GM21515 (cell line): ENCODE measurements around the gene ATXN2L.
"Not testable (repeated sequence)": the region's sequence is repeated elsewhere in the genome, so short reads cannot be mapped to it uniquely, and the experiment has no call there.

Experiments used
- ATAC-seq: cut with Tn5 transposase; IDR thresholded peaks from one replicate; pipeline ENCODE4 v1.9.1; 2021; ENCODE audit not compliant: unreplicated experiment

Gene ATXN2L

GRCh38 chr16:28837672-28838557, 15.1 kb downstream of the ATXN2L start:
- no peak for ATAC-seq

DNA sequence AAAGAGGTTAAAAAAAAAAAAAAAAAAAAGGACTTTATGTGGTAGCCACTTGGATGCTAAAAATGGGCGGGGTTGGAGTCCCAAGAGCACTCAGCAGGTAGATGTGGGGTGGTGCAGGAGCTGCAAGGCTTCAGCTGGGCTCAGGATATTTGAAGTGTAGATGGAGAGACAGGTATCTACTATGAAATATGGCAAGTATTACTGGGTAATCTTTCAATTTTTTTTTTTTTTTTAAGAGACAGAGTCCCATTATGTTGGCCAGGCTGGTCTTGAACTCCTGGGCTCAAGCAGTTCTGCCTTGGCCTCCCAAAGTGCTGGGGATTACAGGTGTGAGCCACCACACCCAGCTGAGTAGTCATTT, 15.7 kb downstream of the ATXN2L start:
- ATAC-seq, result no peak

DNA sequence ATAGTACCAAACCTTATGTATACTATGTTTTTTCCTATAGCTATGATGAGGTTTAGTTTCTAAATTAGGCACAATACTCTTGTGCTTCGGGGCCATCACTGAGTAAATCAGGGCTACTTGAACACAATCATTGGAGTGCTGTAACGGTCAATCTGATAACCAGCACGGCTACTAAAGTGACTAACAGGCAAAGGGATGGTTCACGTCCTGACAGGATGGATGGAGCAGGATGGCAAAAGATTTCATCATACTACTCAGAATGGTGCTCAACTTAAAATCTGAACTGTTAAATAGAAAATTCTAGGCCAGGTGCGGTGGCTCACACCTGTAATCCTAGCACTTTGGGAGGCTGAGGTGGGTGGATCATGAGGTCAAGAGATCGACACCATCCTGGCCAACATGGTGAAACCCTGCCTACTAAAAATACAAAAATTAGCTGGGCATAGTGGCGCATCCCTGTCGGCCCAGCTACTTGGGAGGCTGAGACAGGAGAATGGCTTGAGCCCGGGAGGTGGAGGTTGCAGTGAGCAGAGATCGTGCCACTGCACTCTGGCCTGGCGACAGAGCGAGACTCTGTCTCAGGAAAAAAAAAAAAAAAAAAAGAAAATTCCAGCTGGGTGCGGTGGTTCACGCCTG, 16.3 kb downstream of the ATXN2L start:
- ATAC-seq, result no peak

DNA sequence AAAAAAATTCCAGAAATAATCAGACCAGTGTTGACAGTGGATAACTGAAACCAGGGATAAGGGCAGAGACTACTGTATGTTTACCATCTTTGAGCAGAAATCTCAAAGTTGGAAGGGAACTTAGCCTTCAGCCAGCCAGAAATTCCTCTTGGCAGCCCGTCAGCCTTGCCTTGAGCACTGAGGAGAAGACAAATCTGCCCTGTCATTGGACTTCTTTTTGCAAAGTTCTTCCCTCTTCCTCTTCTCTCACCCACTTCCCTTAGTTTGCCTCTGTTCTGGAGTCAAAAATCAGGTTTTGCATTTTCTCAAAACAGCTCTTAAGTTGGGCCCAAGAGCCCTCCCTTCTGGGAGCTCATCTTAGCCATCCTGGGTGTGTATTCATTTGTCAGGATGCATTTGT, 17.1 kb downstream of the ATXN2L start:
- ATAC-seq, result no peak

GRCh38 chr16:28842696-28843095, 19.9 kb downstream of the ATXN2L start:
- no peak for ATAC-seq

DNA sequence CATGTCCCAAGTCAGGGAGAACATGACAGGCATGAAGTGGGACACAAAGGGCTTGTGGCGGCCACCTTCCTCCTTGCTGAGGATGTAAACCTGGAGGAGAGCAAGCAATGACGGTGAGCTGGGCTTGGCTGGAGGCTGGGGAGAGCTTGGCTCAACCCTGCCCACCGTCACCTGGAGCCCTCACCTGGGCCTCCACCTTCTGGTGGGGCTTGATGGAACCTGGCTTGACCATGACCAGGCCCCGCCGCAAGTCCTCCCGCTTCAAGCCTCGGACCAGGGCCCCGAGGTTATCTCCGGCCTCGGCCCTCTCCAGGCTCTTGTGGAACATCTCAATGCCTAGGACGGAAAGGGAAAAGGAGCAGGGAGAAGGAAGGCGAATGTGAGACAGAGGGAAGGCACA, 21.0 kb downstream of the ATXN2L start:
- ATAC-seq, result no peak

- no peak for ATAC-seq
These were observed 21.6 kb downstream of the ATXN2L start for GRCh38 chr16:28844226-28844885.

GRCh38 chr16:28845293-28845692, 22.5 kb downstream of the ATXN2L start:
- no peak for ATAC-seq

- ATAC-seq, result peak; percentile 1
These were observed 22.9 kb downstream of the ATXN2L start for GRCh38 chr16:28845761-28846079.

DNA sequence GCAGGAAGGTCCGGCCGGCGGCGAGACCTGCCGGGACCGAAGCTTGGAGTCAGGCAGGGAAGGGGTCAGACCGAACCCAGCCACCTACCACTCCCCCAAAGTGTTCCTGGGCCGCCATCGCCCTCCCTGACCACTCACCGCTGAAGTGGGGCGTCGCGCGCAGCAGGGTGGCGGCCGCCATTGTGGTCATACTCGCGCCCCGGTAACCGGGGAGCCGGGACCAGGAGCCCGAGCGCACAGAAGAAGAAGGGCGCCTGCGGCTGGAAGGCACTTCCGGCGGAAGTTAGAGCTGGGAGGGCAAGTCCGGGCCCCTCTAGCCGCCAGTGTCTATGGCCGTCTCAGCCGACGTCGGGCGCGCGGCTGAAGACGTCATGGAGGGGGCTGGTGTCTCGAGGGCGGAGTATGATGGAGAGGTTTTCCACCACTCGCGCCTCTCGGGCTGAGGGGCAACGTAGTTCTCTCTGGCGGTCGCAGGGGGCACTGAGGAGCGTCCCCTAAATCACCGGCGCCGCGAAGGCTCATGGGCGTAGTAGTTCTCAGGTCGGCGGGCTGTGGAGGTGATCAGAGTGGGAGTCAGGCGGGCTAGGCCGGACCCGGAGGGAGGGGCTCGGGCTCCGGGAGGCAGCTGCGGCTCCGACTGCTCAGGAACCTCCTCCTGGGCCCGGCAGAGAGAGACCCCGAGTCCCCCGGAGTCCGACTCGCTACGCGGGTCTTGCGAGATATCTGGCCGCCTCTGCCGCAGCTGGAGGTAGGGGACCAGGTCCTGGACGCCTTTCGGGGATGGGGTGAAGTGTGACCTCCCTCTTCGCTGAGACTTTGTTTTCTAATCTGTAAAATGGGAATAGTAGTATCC, 23.5 kb downstream of the ATXN2L start, which contains the start of gene TUFM:
TSS of gene TUFM (minus strand) at position 269 of the 853 bp plus-strand sequence. CDS start at position 190, 79 bp downstream.
- peak; percentile 84 for ATAC-seq

DNA sequence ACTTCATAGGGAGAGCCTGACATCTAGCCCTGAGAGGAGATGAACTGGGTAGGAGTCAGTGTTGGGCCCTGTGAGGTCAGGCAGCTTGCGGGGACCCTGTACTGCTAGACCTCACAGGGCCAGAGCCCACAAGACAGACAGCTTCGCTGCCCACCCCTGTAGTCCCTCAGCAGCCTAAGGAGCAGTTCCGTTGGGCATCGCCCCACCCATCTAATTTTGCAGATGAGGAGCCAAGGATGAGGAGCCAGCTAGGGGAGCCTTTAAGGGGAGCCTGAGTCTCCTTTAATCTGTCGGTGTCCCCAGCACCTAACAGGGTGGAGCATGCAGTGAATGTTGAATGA, 24.1 kb downstream of the ATXN2L start:
- no peak for ATAC-seq

- ATAC-seq, result no peak
These were observed 35.6 kb downstream of the ATXN2L start for GRCh38 chr16:28858421-28858820.

GRCh38 chr16:28859326-28859725, 36.5 kb downstream of the ATXN2L start:
- ATAC-seq, result no peak

DNA sequence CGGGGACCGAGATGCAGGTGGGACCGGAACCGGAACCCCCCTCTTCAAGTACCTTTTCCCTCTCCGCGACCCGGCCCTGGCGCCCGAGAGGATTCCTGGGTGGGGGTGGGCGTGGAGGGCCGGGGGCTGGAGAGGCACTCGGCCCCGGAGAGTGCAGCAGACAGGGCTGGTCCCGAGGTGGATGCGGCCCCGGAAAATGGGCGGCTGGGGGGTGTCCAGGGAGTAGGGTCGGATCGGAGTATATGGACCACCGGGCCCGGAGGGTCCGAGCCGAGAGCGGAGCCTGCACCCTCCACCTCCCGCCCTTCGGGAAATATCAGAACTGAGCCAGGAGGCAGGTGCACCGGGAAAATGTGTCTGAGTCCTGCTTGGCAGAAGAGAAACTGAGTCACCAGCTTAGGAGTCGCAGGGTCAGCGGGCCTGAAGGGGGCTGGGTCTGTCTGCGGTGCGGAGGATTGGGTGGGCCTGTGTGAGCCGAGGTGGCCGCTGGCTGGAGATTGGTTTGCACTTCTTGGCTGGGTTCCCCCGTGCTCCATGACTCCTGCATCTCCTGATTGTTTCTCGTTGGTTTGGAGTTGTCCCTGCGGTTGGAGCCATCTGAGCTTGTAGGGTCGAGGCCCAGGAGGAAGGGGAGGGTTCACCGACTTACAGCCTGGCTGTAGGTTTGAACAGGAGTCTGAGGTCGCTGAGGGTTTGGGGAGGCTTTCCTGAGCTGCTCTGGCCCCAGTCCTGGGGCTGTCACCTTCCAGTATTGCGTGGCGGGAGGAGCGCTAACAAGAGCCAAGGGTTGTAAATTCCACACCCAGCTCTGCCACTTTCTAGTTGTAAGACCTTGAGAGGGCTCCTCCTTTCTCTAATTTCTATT, 41.4 kb downstream of the ATXN2L start:
- no peak for ATAC-seq

GRCh38 chr16:28865001-28865688, 42.3 kb downstream of the ATXN2L start:
- no peak for ATAC-seq

DNA sequence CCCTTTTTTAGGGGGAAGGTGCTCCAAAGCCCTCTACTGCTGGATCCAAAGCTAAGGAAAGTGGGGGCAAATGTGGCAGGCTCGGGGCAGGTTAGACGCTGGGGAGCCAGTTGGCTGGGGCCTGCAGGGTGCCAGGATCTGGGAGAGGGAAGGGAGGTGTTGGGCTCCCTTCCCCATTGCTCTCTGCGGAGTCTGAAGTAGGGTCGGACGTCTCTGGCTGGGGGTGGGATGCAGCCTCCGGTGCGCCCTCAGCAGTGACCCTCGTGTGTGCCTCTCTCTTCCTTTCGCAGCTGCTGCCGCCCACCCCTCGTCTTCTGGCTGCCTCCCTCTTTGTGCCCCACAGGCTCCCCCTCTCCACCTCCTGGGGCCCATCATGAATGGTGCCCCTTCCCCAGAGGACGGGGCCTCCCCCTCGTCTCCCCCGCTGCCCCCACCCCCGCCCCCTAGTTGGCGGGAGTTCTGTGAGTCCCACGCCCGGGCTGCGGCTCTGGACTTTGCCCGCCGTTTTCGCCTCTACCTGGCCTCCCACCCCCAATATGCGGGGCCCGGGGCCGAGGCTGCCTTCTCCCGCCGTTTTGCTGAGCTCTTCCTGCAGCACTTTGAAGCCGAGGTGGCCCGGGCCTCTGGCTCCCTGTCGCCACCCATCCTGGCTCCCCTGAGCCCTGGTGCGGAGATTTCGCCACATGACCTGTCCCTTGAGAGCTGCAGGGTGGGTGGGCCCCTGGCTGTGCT, 43.1 kb downstream of the ATXN2L start:
- ATAC-seq, result no peak

GRCh38 chr16:28866454-28866804, 43.6 kb downstream of the ATXN2L start:
- no peak for ATAC-seq

GRCh38 chr16:28867241-28867640, 44.4 kb downstream of the ATXN2L start:
- no peak for ATAC-seq

DNA sequence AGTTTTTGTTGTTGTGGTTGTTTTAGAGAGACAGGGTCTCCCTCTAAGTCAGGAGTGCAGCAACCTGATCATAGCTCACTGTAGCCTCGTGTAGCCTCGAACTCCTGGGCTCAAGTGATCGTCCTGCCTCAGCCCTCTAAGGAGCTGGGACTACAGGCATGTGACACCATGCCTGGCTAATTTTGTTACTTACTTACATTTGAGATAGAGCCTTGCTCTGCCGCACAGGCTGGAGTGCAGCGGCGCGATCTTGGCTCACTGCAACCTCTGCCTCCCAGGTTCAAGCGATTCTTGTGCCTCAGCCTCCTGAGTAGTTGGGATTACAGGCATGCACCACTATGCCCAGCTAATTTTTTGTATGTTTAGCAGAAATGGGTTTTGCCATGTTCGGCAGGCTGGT, 44.8 kb downstream of the ATXN2L start:
- not testable (repeated sequence) for ATAC-seq
